Kidney capillary endothelial cell (primary cell): ENCODE results near the gene CD79A.

ENCODE experiments used
- DNase-seq: peaks from one replicate; pipeline ENCODE4 v3.0.0-alpha.2; 2018; ENCODE audit warnings: low spot score

CD79A gene

GRCh38 chr19:41883821-41884733 is 7.0 kb downstream of the CD79A start:
- peak; percentile 93 for DNase-seq

GRCh38 chr19:41886761-41887710 is 10.0 kb downstream of the CD79A start:
- no peak for DNase-seq

GRCh38 chr19:41887711-41888382 is 10.8 kb downstream of the CD79A start:
- no peak for DNase-seq

- no peak for DNase-seq
These were observed 11.8 kb downstream of the CD79A start for GRCh38 chr19:41888926-41889325.

GRCh38 chr19:41889896-41890295 is 12.8 kb downstream of the CD79A start:
- no peak for DNase-seq

GRCh38 chr19:41890936-41891335 is 13.9 kb downstream of the CD79A start:
- no peak for DNase-seq

GRCh38 chr19:41892173-41892902 is 15.3 kb downstream of the CD79A start:
- no peak for DNase-seq

GRCh38 chr19:41893899-41894298 is 16.8 kb downstream of the CD79A start:
- peak; percentile 46 for DNase-seq

- DNase-seq = no peak
These were observed 17.3 kb downstream of the CD79A start for GRCh38 chr19:41894350-41894749.

- no peak for DNase-seq
These were observed 18.9 kb downstream of the CD79A start for GRCh38 chr19:41895745-41896580.

GRCh38 chr19:41896581-41896942 is 19.5 kb downstream of the CD79A start:
- DNase-seq = no peak

GRCh38 chr19:41897181-41897580 is 20.1 kb downstream of the CD79A start:
- no peak for DNase-seq

GRCh38 chr19:41897820-41898219 is 20.7 kb downstream of the CD79A start:
- no peak for DNase-seq

- DNase-seq = no peak
These were observed 21.2 kb downstream of the CD79A start for GRCh38 chr19:41898235-41898634.

GRCh38 chr19:41901707-41902360 is 24.8 kb downstream of the CD79A start:
- DNase-seq = no peak

GRCh38 chr19:41902594-41902993 is 25.5 kb downstream of the CD79A start:
- DNase-seq = no peak

- no peak for DNase-seq
These were observed 26.3 kb downstream of the CD79A start for GRCh38 chr19:41903193-41903953.

GRCh38 chr19:41904118-41904870 is 27.2 kb downstream of the CD79A start:
- DNase-seq = no peak
